ENCODE measurements around the gene ARPC3. TPM values are rescaled to one million over a fixed set of nuclear protein-coding genes. Genes with fewer than 3 reads are reported as not detected.

Gene ARPC3
- total and polyA plus RNA-seq, 9 of the 15 experiments (the other 6 are each of a cell fraction or from before 2014, with no cell fraction given) = 74.2 to 575 (median 345) TPM

- no peak for TF ChIP-seq TFE3 (CRISPR knock-in tag; IDR thresholded peaks at IDR 0.05)
- no peak for TF ChIP-seq TARDBP (IDR thresholded peaks at IDR 0.05)
- TF ChIP-seq ZNF408 (CRISPR knock-in tag; IDR thresholded peaks at IDR 0.05; ENCODE audit: low read depth) = no peak
- no peak for TF ChIP-seq XRCC3 (IDR thresholded peaks at IDR 0.05)
- TF ChIP-seq CHCHD3 (CRISPR knock-in tag; IDR thresholded peaks at IDR 0.05) = 0 out of 2 replicates have a peak, but pooled peaks have one; percentile 36
- TF ChIP-seq JUN (IDR thresholded peaks at IDR 0.05; ENCODE audit: borderline replicate concordance, low read depth, low read length) = no peak
- TF ChIP-seq JUN (CRISPR knock-in tag; IDR thresholded peaks at IDR 0.05; ENCODE audit: borderline replicate concordance) = no peak
- TF ChIP-seq KLF16 (IDR thresholded peaks at IDR 0.05) = no peak
- no peak for TF ChIP-seq JUNB (CRISPR knock-in tag; conservative IDR thresholded peaks at IDR 0.05)
- TF ChIP-seq ZNF212 (CRISPR knock-in tag; IDR thresholded peaks at IDR 0.05) = no peak
- no peak for TF ChIP-seq MCM2 (IDR thresholded peaks at IDR 0.05; ENCODE audit: low read depth)
- no peak for TF ChIP-seq VEZF1 (CRISPR knock-in tag; IDR thresholded peaks at IDR 0.05)
- TF ChIP-seq MTA3 (IDR thresholded peaks at IDR 0.05; ENCODE audit: borderline replicate concordance) = no peak
- no peak for TF ChIP-seq ILK (tag; IDR thresholded peaks at IDR 0.05; ENCODE audit: borderline replicate concordance, low read depth)
- TF ChIP-seq NCOA4 (IDR thresholded peaks at IDR 0.05; ENCODE audit: partially characterized antibody) = no peak
- TF ChIP-seq HNRNPK (IDR thresholded peaks at IDR 0.05; ENCODE audit: low read depth, low read length, poor library complexity, severe bottlenecking) = no peak
- no peak for TF ChIP-seq NFYB (IDR thresholded peaks at IDR 0.05; ENCODE audit: extremely low read depth, insufficient read length)
- TF ChIP-seq FOXK2 (conservative IDR thresholded peaks at IDR 0.05 in 1 of 2, IDR thresholded peaks at IDR 0.05 in 1 of 2; ENCODE audit: low read depth in 2 of 2) = no peak
- no peak for TF ChIP-seq POLR2G (IDR thresholded peaks at IDR 0.05; ENCODE audit: low read depth, low read length)
- TF ChIP-seq ID3 (CRISPR knock-in tag; IDR thresholded peaks at IDR 0.05) = no peak
- no peak for TF ChIP-seq ID3 (tag; IDR thresholded peaks at IDR 0.05)
- no peak for TF ChIP-seq E4F1 (CRISPR knock-in tag; IDR thresholded peaks at IDR 0.05; ENCODE audit: borderline replicate concordance)
- TF ChIP-seq LEF1 (IDR thresholded peaks at IDR 0.05) = no peak
- TF ChIP-seq RAD21 (CRISPR knock-in tag; conservative IDR thresholded peaks at IDR 0.05 in 1 of 2, IDR thresholded peaks at IDR 0.05 in 1 of 2) = no peak
- no peak for TF ChIP-seq LARP7 (IDR thresholded peaks at IDR 0.05)
- no peak for TF ChIP-seq EZH2 (IDR thresholded peaks at IDR 0.05; ENCODE audit: borderline replicate concordance, low read depth, low read length)
Measured at GRCh38 chr12:110467847-110468213, 17.7 kb upstream of the ARPC3 start (continued).
